ENCODE measurements around the gene C17orf107.

GRCh38 chr17:4898351-4898750, 985 bp upstream of the C17orf107 start:
- TF ChIP-seq L3MBTL2 (conservative IDR thresholded peaks at IDR 0.05) (no peak), FOXK2 (IDR thresholded peaks at IDR 0.05) (no peak), ZNF384 (IDR thresholded peaks at IDR 0.05) (no peak), SP1 (IDR thresholded peaks at IDR 0.05) (no peak)

Measured in HEK293T (cell line).